Mesendoderm (in vitro differentiated cells): Measurements from ENCODE around the gene GLI3.
"Not testable (repeated sequence)": the region's sequence is repeated elsewhere in the genome, so short reads cannot be mapped to it uniquely, and the experiment has no call there.

ENCODE experiments used
- DNase-seq: peaks from one replicate; pipeline ENCODE4 v3.0.0; 2013
- H2AK5ac ChIP-seq: 2 replicates; pipeline ENCODE4 v1.6.1; 2013; ENCODE audit warnings: low read length, inconsistent platforms
- H2BK120ac ChIP-seq: 2 replicates; pipeline ENCODE4 v1.6.1; 2013; ENCODE audit warnings: low read depth, mild to moderate bottlenecking, low read length, moderate library complexity, mixed read lengths
- H2BK15ac ChIP-seq: replicated peaks from 2 replicates; pipeline ENCODE4 v1.6.1; 2013; ENCODE audit warnings: low read depth, mild to moderate bottlenecking, moderate library complexity
- H2BK5ac ChIP-seq: 2 replicates; pipeline ENCODE4 v1.6.1; 2013; ENCODE audit warnings: low read length, inconsistent platforms
- H3K18ac ChIP-seq: 2 replicates; pipeline ENCODE4 v1.6.1; 2013; ENCODE audit warnings: mild to moderate bottlenecking, low read length, mixed read lengths
- H3K23ac ChIP-seq: one replicate; pipeline ENCODE4 v1.6.1; 2013; ENCODE audit warnings: low read length
- H3K27ac ChIP-seq: 2 replicates; pipeline ENCODE4 v1.5.1; 2013; ENCODE audit warnings: low read depth, mild to moderate bottlenecking, inconsistent platforms, low read length, moderate library complexity
- H3K27me3 ChIP-seq: 2 replicates; pipeline ENCODE4 v1.6.1; 2013; ENCODE audit warnings: low read length, control low read depth, mild to moderate bottlenecking, inconsistent platforms; ENCODE audit not compliant: insufficient read depth, poor library complexity
- H3K36me3 ChIP-seq: 2 replicates; pipeline ENCODE4 v1.6.1; 2013; ENCODE audit warnings: low read length, inconsistent platforms; ENCODE audit not compliant: control insufficient read depth, insufficient read depth
- H3K4ac ChIP-seq: one replicate; pipeline ENCODE4 v1.6.1; 2013; ENCODE audit warnings: low read depth, mild to moderate bottlenecking, low read length, moderate library complexity
- H3K4me1 ChIP-seq: 2 replicates; pipeline ENCODE4 v1.6.1; 2013; ENCODE audit warnings: low read depth, low read length, inconsistent platforms; ENCODE audit not compliant: control insufficient read depth
- H3K4me2 ChIP-seq: 2 replicates; pipeline ENCODE4 v1.6.1; 2013; ENCODE audit warnings: low read length
- H3K4me3 ChIP-seq: 2 replicates; pipeline ENCODE4 v1.5.1; 2013; ENCODE audit warnings: mild to moderate bottlenecking, low read length
- H3K56ac ChIP-seq: one replicate; pipeline ENCODE4 v1.6.1; 2013; ENCODE audit warnings: low read length
- H3K79me1 ChIP-seq: 2 replicates; pipeline ENCODE4 v1.6.1; 2013; ENCODE audit warnings: low read length, inconsistent platforms
- H3K79me2 ChIP-seq: 2 replicates; pipeline ENCODE4 v1.6.1; 2013; ENCODE audit warnings: mild to moderate bottlenecking, low read length; ENCODE audit not compliant: control insufficient read depth, insufficient read depth
- H3K9ac ChIP-seq: 2 replicates; pipeline ENCODE4 v1.6.1; 2013; ENCODE audit warnings: low read length, inconsistent platforms
- H4K5ac ChIP-seq: one replicate; pipeline ENCODE4 v1.6.1; 2013; ENCODE audit warnings: low read length
- H4K8ac ChIP-seq: one replicate; pipeline ENCODE4 v1.6.1; 2013; ENCODE audit warnings: low read depth, mild to moderate bottlenecking, control low read depth, low read length, moderate library complexity
- WGBS: extraction: QIAGEN DNeasy Blood & Tissue Kit; methylation state at CpG from one replicate; pipeline ENCODE4 v1.1.7; 2013; ENCODE audit warnings: low lambda C conversion rate, missing lambda C conversion rate; ENCODE audit not compliant: insufficient coverage; ENCODE audit errors: extremely low coverage; 5-methylcytosine and 5-hydroxymethylcytosine counted together

Gene GLI3

DNA sequence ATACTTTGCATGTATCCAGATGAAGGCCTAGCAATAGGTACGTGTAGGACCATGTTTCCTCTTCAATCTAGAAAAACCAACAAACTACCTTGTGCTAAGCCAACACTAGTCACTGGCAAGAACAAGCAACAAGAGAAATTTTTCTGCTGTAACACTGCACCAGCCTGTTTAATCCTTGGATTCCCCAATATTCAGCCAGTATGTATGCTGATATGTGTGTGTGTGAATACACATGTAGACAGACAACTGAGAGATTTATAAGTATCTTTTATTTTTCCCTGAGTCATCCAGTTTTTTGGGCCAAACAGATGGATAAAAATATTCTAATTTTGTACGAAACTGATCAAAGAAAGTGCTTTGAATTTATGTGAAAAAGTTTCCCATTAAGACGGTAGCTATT lies 26.2 kb downstream of the GLI3 start:
- Histone ChIP-seq H3K4me2 (no peak overlapping the region), H2AK5ac (no peak overlapping the region), H3K36me3 (no peaks in the 10 kb centered on the region), H3K56ac (peak overlapping the region; percentile 8), H2BK15ac (peak overlapping the region; percentile 96), H4K8ac (peak overlapping the region; percentile 39), H3K79me1 (no peaks in the 10 kb centered on the region), H4K5ac (no peak overlapping the region), H3K4ac (no peak overlapping the region), H3K27me3 (no peaks in the 10 kb centered on the region), H3K9ac (no peak overlapping the region), H2BK120ac (no peak overlapping the region), H2BK5ac (no peak overlapping the region), H3K4me3 (no peak overlapping the region), H3K23ac (no peak overlapping the region), H3K18ac (no peak overlapping the region), H3K4me1 (peaks cover 10% of the 10 kb centered on the region), H3K27ac (no peak overlapping the region), H3K79me2 (no peaks in the 10 kb centered on the region)
- DNase-seq = peak; percentile 55
- WGBS = no CpG with 5 or more reads among the region's 3 CpGs

DNA sequence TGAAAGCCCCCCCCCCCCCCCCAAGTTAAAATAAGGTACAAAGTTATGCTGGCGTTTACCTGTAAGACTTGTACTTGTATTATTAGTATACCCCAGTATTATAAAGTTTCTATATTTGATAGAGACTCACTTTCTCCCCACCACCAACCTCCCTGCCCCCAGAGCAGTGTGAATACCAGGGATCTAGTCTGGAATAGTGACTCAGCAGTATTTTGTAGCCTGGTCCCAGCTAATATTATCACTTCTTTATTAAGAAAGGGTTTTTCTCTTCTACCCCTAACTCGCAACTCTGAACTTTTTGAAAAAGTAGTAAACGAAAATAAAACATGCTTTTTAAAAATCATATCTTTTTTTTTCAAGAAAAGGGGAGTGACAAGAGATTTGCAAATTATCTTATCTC lies 26.7 kb downstream of the GLI3 start:
- no peak overlapping the region for H2BK15ac ChIP-seq
- no peaks in the 10 kb centered on the region for H3K79me2 ChIP-seq
- H2AK5ac ChIP-seq = no peak overlapping the region
- no peak for DNase-seq
- no peak overlapping the region for H3K18ac ChIP-seq
- no peaks in the 10 kb centered on the region for H3K79me1 ChIP-seq
- H3K23ac ChIP-seq = no peak overlapping the region
- no CpG with 5 or more reads among the region's 3 CpGs for WGBS
- H3K27ac ChIP-seq = no peak overlapping the region
- no peak overlapping the region for H3K4me2 ChIP-seq
- no peaks in the 10 kb centered on the region for H3K27me3 ChIP-seq
- no peaks in the 10 kb centered on the region for H3K36me3 ChIP-seq
- H3K9ac ChIP-seq = no peak overlapping the region
- no peak overlapping the region for H3K4me3 ChIP-seq
- H3K56ac ChIP-seq = no peak overlapping the region
- H3K4me1 ChIP-seq = peaks cover 10% of the 10 kb centered on the region
- H4K5ac ChIP-seq = no peak overlapping the region
- H3K4ac ChIP-seq = no peak overlapping the region
- no peak overlapping the region for H4K8ac ChIP-seq
- no peak overlapping the region for H2BK5ac ChIP-seq
- no peak overlapping the region for H2BK120ac ChIP-seq

DNA sequence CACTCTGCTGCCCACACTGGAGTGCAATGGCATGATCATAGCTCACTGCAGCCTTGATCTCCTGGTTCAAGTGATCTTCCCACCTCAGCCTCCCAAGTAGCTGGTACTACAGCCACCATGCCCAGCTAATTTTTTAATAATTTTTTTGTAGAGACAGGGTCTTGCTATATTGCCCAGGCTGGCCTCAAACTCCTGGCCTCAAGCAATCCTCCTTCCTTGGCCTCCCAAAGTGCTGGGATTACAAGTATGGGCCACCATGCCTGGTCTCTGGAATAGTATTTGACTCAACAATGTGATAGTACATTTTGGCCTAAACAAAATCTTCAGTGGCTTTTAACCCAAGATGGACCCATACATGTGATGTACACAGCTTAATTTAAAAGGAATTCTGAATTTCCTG lies 27.9 kb downstream of the GLI3 start:
- H3K4me2 ChIP-seq, H3K56ac ChIP-seq, H3K4me3 ChIP-seq, H3K79me2 ChIP-seq, H2BK5ac ChIP-seq, DNase-seq, H3K27ac ChIP-seq, H3K9ac ChIP-seq, H3K27me3 ChIP-seq, H2BK120ac ChIP-seq, H3K23ac ChIP-seq, H4K8ac ChIP-seq, H3K4ac ChIP-seq, H2AK5ac ChIP-seq, H3K79me1 ChIP-seq, H2BK15ac ChIP-seq, H3K36me3 ChIP-seq, H3K18ac ChIP-seq, H4K5ac ChIP-seq: not testable (repeated sequence)
- peaks cover 10% of the 10 kb centered on the region for H3K4me1 ChIP-seq

DNA sequence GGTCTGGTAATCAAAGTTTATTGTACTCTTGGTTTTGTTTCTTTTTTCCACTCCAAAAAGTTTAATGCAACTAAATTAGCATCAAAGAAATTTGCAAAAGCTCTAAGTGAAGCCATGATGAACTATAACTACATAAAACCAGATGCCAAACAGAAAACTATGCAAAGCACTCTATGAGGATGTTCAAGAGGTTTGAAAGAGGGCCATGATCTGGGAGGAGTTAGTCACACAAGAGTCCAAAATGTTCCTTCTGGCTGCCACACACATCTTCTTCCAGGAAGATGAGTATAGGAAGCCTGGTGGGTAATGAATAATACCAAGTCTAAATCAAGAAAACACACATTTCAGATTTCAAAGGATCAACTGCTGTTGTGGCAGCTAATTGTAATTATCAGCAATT lies 28.4 kb downstream of the GLI3 start:
- Histone ChIP-seq H2BK120ac (no peak overlapping the region), H3K36me3 (no peaks in the 10 kb centered on the region), H3K79me1 (no peaks in the 10 kb centered on the region)

DNA sequence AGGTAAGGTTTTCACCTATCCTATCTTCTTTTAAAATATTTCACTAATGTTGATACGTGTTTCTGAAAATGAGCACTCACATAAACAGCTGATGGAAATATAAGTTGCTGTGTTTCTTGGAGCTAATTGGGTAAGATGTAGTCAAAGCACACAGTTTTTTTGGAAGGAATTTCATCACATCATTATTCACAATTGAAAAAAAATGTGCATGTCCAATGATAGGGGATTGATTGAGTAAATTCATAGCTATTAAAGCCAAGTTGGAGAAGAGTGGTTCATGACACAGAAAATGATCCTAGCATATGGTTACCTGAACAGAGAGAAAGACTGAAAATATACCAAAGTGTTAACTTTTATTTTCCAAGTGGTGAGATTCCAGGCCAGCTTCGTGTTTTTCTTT lies 29.6 kb downstream of the GLI3 start:
- no peak overlapping the region for H3K4me3 ChIP-seq
- no peak overlapping the region for H2AK5ac ChIP-seq
- H3K4me2 ChIP-seq = no peak overlapping the region
- no peak overlapping the region for H3K18ac ChIP-seq
- no peak overlapping the region for H3K23ac ChIP-seq
- H3K4ac ChIP-seq = no peak overlapping the region
- no CpG with 5 or more reads among the region's 2 CpGs for WGBS
- DNase-seq = no peak
- no peak overlapping the region for H2BK5ac ChIP-seq
- H3K9ac ChIP-seq = no peak overlapping the region
- no peak overlapping the region for H2BK120ac ChIP-seq
- H4K8ac ChIP-seq = no peak overlapping the region
- no peak overlapping the region for H3K56ac ChIP-seq
- no peak overlapping the region for H2BK15ac ChIP-seq
- H4K5ac ChIP-seq = no peak overlapping the region
- H3K4me1 ChIP-seq = peaks cover 7% of the 10 kb centered on the region
- no peak overlapping the region for H3K27ac ChIP-seq
- H3K79me1 ChIP-seq = no peaks in the 10 kb centered on the region
- no peaks in the 10 kb centered on the region for H3K79me2 ChIP-seq
- H3K27me3 ChIP-seq = no peaks in the 10 kb centered on the region
- no peaks in the 10 kb centered on the region for H3K36me3 ChIP-seq

More for the DNA sequence above, 28.4 kb downstream of the GLI3 start:
- Histone ChIP-seq H2BK5ac (no peak overlapping the region), H2BK15ac (no peak overlapping the region), H3K56ac (no peak overlapping the region), H3K4ac (no peak overlapping the region), H3K4me3 (no peak overlapping the region), H3K9ac (no peak overlapping the region), H3K23ac (no peak overlapping the region), H4K8ac (no peak overlapping the region), H3K4me1 (peaks cover 9% of the 10 kb centered on the region), H3K4me2 (no peak overlapping the region), H4K5ac (no peak overlapping the region), H3K27ac (no peak overlapping the region), H3K27me3 (no peaks in the 10 kb centered on the region), H2AK5ac (no peak overlapping the region), H3K18ac (no peak overlapping the region), H3K79me2 (no peaks in the 10 kb centered on the region)
- no peak for DNase-seq

DNA sequence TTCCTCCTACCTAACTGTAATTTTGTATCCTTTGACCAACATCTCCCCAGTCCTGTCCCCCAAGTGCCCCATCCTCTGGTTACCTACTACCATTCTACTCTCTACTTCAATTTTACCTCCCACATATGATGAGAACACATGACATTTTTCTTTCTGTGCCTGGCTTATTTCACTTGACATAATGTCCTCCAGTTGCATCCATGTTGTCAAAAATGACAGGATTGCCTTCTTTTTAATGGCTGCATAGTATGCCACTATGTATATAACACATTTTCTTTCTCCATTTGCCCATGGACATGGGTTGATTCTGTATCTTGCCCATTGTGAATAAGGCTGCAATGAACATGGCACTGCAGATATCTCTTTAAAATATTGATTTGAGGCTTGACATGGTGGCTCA lies 33.7 kb downstream of the GLI3 start:
- no peak overlapping the region for H3K4me3 ChIP-seq
- no peak for DNase-seq
- no peak overlapping the region for H3K56ac ChIP-seq
- H3K18ac ChIP-seq = no peak overlapping the region
- H3K36me3 ChIP-seq = no peaks in the 10 kb centered on the region
- H4K8ac ChIP-seq = no peak overlapping the region
- H2BK5ac ChIP-seq = no peak overlapping the region
- H3K9ac ChIP-seq = no peak overlapping the region
- H3K4me1 ChIP-seq = no peaks in the 10 kb centered on the region
- no peak overlapping the region for H2BK120ac ChIP-seq
- H2AK5ac ChIP-seq = no peak overlapping the region
- no peak overlapping the region for H3K4me2 ChIP-seq
- H3K79me2 ChIP-seq = no peaks in the 10 kb centered on the region
- H3K27ac ChIP-seq = no peak overlapping the region
- H3K4ac ChIP-seq = no peak overlapping the region
- no peak overlapping the region for H3K23ac ChIP-seq
- H3K79me1 ChIP-seq = no peaks in the 10 kb centered on the region
- no peaks in the 10 kb centered on the region for H3K27me3 ChIP-seq
- H2BK15ac ChIP-seq = no peak overlapping the region
- no peak overlapping the region for H4K5ac ChIP-seq
